ENCODE data around the gene KRTAP2-2. TPM values are rescaled to one million over a fixed set of nuclear protein-coding genes. Genes with fewer than 3 reads are reported as not detected.
"Not testable (repeated sequence)": the region's sequence is repeated elsewhere in the genome, so short reads cannot be mapped to it uniquely, and the experiment has no call there.

The KRTAP2-2 gene, protein sequence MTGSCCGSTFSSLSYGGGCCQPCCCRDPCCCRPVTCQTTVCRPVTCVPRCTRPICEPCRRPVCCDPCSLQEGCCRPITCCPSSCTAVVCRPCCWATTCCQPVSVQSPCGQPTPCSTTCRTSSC
- total RNA-seq, result not detected
- not detected for polyA plus RNA-seq (ENCODE audit: insufficient read depth in 1 of 8, insufficient read length in 8 of 8, low replicate concordance in 1 of 8)
- long read RNA-seq, donor 1, result 0 reads
- long read RNA-seq, donor 2, result 0 reads
- long read RNA-seq, donor 3, result 0 reads
- long read RNA-seq, donor 4, result 0 reads
- long read RNA-seq, donor 5, result 0 reads
- long read RNA-seq, donor 6, result 0 reads
- long read RNA-seq, donor 7, result 0 reads
- long read RNA-seq, donor 8, result 0 reads
- long read RNA-seq, donor 9, result 0 reads
- long read RNA-seq, donor 10, result 0 reads
- long read RNA-seq, donor 11, result 0 reads

DNA sequence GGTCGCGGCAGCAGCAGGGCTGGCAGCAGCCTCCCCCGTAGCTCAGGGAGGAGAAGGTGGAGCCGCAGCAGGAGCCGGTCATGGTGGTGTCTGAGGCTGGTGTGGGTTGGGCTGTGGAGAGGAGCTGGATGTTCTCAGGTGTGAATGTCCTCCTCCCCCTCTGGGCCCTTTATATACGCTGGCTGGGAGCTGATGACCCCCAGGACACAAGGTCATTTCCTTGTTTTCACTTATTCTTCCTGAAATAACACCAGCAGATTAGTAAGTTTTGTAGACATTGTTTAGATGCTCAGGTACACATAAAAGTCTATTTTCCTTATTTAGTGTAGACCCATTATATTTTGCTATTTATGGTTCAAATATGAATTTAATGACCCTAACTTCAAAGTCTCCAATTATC is at the start of gene KRTAP2-2:
KRTAP2-2 (minus strand) TSS at position 101 of the 400 bp plus-strand sequence; CDS start at position 82, 19 bp downstream.
- not testable (repeated sequence) for DNase-seq; H3K27ac ChIP-seq (ENCODE audit: low read length); H3K9me3 ChIP-seq (replicated peaks; ENCODE audit: control insufficient read depth, low read depth, low read length); H3K36me3 ChIP-seq (ENCODE audit: control insufficient read depth, insufficient read depth, low read length); H3K4me1 ChIP-seq (ENCODE audit: control insufficient read depth, insufficient read depth, low read length); H3K4me3 ChIP-seq (ENCODE audit: low read length); H3K27me3 ChIP-seq (ENCODE audit: control insufficient read depth, insufficient read depth, low read length)
- WGBS (ENCODE audit: insufficient coverage), result no CpG with 5 or more reads among the region's 6 CpGs

DNA sequence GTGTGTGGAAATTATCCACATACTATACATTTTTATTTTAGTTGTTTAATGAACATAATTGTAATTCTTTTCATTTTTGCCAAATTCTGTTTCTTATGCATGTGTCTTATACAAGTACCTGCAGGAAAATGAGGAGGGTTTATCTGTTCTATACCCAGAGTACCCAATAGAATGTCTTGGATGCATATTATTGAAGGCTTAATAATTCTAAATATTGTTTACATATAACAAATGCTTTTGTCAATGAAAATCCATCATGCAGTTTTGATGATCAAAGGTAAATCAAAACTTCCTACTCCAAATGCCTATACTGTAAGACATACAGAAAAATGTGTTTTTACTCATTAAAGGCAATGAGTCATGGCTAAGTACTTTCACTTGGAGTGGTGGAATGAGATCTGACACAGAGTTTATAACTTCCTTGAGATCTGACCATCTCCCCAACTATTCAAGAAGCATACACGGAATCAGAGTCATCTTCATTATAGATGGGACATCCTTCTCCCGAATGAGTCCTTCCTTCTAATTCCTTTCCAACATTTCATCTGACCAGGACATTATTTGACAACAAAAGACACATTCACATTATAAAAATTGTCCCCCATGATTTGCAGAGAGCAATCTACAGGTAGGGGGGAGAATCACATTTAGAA is 49.5 kb upstream of the KRTAP2-2 start:
- H3K27ac ChIP-seq (ENCODE audit: low read length); H3K36me3 ChIP-seq (ENCODE audit: control insufficient read depth, insufficient read depth, low read length); H3K9me3 ChIP-seq (replicated peaks; ENCODE audit: control insufficient read depth, low read depth, low read length); H3K27me3 ChIP-seq (ENCODE audit: control insufficient read depth, insufficient read depth, low read length); H3K4me1 ChIP-seq (ENCODE audit: control insufficient read depth, insufficient read depth, low read length); H3K4me3 ChIP-seq (ENCODE audit: low read length); DNase-seq: not testable (repeated sequence)
- no CpG with 5 or more reads among the region's 2 CpGs for WGBS (ENCODE audit: insufficient coverage)

DNA sequence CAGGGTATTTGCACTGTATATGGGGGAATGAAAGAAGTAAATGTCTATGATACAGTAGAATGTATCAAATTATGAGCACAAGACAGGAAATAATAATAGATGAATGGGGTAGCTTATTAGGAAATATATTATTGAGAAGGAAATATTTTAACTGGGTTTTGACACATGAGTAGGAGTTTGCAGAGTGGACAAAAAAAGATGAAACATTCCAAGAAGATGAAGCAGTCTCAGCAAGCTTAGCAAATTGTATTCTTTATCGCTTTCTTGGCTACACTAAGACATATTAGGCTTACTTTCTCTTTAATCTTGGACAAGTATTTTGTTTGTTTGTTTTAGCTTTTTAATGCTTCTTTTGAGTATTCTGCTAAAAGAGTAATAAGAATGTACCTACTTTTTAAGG is 48.9 kb upstream of the KRTAP2-2 start:
- Histone ChIP-seq H3K9me3 (replicated peaks; ENCODE audit: control insufficient read depth, low read depth, low read length) (no peaks in the 10 kb centered on the region), H3K27me3 (ENCODE audit: control insufficient read depth, insufficient read depth, low read length) (no peaks in the 10 kb centered on the region), H3K4me1 (ENCODE audit: control insufficient read depth, insufficient read depth, low read length) (no peaks in the 10 kb centered on the region), H3K36me3 (ENCODE audit: control insufficient read depth, insufficient read depth, low read length) (no peaks in the 10 kb centered on the region), H3K27ac (ENCODE audit: low read length) (no peak overlapping the region), H3K4me3 (ENCODE audit: low read length) (no peak overlapping the region)
- no peak for DNase-seq
- no CpG with 5 or more reads among the region's 1 CpG for WGBS (ENCODE audit: insufficient coverage)

DNA sequence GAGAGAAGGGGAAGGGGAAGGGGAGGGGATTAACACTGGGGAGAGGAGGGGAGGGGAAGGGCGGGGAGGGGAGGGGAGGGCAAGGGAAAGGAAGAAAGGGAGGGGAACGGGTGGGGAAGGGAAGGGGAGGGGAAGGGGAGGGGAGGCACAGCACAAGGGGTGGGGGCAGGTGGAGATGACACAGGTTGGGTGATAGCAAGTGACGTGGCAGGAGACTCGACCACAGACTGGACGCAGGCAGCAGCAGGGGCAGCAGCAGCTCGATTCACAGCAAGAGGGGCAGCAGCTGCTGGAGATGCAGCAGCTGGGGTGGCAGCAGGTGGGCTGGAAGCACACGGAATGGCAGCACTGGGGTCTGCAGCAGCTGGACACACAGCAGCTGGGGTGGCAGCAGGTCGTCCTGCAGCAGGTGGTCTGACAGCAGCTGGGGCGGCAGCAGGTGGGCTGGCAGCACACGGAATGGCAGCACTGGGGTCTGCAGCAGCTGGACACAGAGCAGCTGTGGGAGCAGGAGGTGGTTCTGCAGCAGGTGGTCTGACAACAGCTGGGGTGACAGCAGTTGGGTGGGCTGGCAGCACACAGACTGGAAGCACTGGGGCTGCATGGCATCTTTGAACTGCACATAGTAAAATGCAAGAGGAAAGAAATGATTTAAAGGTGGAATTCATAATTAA is 46.7 kb upstream of the KRTAP2-2 start, which contains the start of gene KRTAP4-16:
KRTAP4-16 (minus strand) TSS at position 624 of the 674 bp plus-strand sequence; CDS start at position 624, 0 bp downstream.
- DNase-seq, result no peak
- Histone ChIP-seq H3K36me3 (ENCODE audit: control insufficient read depth, insufficient read depth, low read length) (no peaks in the 10 kb centered on the region), H3K27me3 (ENCODE audit: control insufficient read depth, insufficient read depth, low read length) (no peaks in the 10 kb centered on the region), H3K4me1 (ENCODE audit: control insufficient read depth, insufficient read depth, low read length) (no peaks in the 10 kb centered on the region), H3K9me3 (replicated peaks; ENCODE audit: control insufficient read depth, low read depth, low read length) (no peaks in the 10 kb centered on the region), H3K27ac (ENCODE audit: low read length) (no peak within 1 kb of the TSS), H3K4me3 (ENCODE audit: low read length) (no peak within 1 kb of the TSS)
- 41% methylated on average over 9 of the region's 10 CpGs for WGBS (ENCODE audit: insufficient coverage)

DNA sequence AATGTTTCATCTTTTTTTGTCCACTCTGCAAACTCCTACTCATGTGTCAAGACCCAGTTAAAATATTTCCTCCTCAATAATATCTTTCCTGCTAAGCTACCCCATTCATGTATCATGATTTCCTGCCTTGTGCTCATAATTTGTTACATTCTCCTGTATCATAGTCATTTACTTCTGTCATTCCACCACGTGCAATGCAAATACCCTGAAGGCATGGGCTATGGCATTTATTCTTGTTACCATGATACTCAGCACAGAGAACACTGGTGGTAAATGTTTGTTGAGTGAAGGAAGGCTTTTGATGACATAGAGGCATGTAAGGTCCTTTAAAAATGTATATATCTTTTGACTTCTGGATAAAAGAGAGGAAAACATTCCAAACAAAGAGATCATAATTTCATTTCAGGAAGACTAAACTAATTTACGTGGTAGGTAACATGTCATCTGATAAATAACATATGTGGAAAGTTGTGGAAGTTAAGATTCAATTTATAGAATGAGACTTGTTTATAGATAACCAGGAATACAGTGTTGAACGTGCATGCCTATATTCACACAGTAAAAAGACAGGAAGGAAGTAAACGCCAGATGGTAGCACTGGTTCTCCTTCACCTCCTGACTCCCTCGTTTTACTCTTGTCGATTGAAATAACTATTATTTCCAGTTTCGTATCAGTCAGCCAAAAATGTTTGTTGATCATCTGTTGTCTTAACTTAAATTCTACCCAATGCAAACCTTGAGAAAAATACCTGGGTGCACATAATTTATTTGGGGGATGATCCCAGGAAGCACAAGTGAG is 44.9 kb upstream of the KRTAP2-2 start:
- H3K36me3 ChIP-seq (ENCODE audit: control insufficient read depth, insufficient read depth, low read length); H3K4me3 ChIP-seq (ENCODE audit: low read length); H3K4me1 ChIP-seq (ENCODE audit: control insufficient read depth, insufficient read depth, low read length); DNase-seq; H3K27me3 ChIP-seq (ENCODE audit: control insufficient read depth, insufficient read depth, low read length); H3K27ac ChIP-seq (ENCODE audit: low read length); H3K9me3 ChIP-seq (replicated peaks; ENCODE audit: control insufficient read depth, low read depth, low read length): not testable (repeated sequence)
- no CpG with 5 or more reads among the region's 7 CpGs for WGBS (ENCODE audit: insufficient coverage)

DNA sequence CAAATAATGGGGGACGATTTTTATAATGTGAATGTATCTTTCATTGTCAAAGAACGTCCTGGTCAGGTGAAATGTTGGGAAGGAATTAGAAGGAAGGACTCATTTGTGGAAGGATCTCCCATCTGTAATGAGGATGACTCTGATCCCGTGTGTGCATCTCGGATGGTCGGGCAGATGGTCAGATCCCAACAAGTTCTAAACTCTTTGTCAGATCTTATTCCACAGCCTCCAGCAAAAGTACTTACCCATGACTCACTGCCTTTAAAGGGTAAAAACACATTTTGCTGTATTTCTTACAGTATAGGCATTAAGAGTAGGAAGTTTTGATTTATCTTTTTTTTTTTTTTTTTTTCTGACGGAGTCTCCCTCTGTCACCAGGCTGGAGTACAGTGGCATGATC is 43.5 kb upstream of the KRTAP2-2 start:
- no peak for DNase-seq
- H3K4me1 ChIP-seq (ENCODE audit: control insufficient read depth, insufficient read depth, low read length), result no peaks in the 10 kb centered on the region
- H3K4me3 ChIP-seq (ENCODE audit: low read length), result no peak overlapping the region
- H3K27me3 ChIP-seq (ENCODE audit: control insufficient read depth, insufficient read depth, low read length), result no peaks in the 10 kb centered on the region
- no peaks in the 10 kb centered on the region for H3K36me3 ChIP-seq (ENCODE audit: control insufficient read depth, insufficient read depth, low read length)
- H3K9me3 ChIP-seq (replicated peaks; ENCODE audit: control insufficient read depth, low read depth, low read length), result no peaks in the 10 kb centered on the region
- no CpG with 5 or more reads among the region's 6 CpGs for WGBS (ENCODE audit: insufficient coverage)
- no peak overlapping the region for H3K27ac ChIP-seq (ENCODE audit: low read length)

DNA sequence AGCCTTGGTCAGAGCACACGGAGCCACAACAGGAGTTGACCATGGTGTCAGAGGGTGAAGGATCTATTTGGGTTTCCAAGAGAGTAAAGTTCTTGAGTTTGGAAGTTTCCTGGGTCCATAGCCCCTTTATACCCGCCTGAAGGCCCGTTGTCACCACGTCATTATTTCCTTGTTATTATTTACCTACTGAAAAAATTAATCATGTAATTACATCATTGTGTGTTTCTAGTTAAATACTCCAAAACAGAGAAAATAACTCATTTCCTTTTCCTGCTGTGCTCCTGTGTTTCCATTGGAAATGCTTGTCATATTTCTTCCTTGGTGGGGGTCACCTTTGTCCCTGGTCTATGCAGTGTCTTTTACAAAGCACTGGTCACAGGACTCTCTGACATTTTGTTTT is 43.0 kb upstream of the KRTAP2-2 start, which contains the start of gene KRTAP4-8:
KRTAP4-8 (minus strand) TSS at position 101 of the 400 bp plus-strand sequence; CDS start at position 43, 58 bp downstream.
- Histone ChIP-seq H3K9me3 (replicated peaks; ENCODE audit: control insufficient read depth, low read depth, low read length) (no peaks in the 10 kb centered on the region), H3K27ac (ENCODE audit: low read length) (no peak within 1 kb of the TSS), H3K36me3 (ENCODE audit: control insufficient read depth, insufficient read depth, low read length) (no peaks in the 10 kb centered on the region), H3K27me3 (ENCODE audit: control insufficient read depth, insufficient read depth, low read length) (no peaks in the 10 kb centered on the region), H3K4me1 (ENCODE audit: control insufficient read depth, insufficient read depth, low read length) (no peaks in the 10 kb centered on the region), H3K4me3 (ENCODE audit: low read length) (no peak within 1 kb of the TSS)
- DNase-seq, result no peak
- 50% methylated on average over 1 of the region's 4 CpGs for WGBS (ENCODE audit: insufficient coverage)

DNA sequence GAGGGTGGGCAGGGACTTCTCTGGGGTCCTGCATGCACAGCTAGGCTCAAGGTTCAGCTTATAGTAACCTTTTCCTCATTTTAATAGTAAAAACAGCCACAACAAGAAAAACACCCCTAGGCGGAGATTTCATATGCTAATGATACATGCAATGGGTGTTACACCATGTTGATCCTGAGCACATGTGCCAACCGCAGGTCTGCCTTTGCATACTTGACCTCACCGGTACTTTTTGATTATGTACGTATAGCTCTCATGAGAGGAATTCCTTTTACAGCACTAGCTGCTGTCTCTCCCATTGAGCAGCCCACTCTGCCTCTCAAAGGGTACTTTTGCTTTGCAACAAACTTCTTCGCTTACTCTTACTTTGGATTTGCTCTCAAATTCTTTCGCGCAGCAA is 41.0 kb upstream of the KRTAP2-2 start:
- no peaks in the 10 kb centered on the region for H3K27me3 ChIP-seq (ENCODE audit: control insufficient read depth, insufficient read depth, low read length)
- H3K9me3 ChIP-seq (replicated peaks; ENCODE audit: control insufficient read depth, low read depth, low read length), result no peaks in the 10 kb centered on the region
- no peak overlapping the region for H3K27ac ChIP-seq (ENCODE audit: low read length)
- no peaks in the 10 kb centered on the region for H3K4me1 ChIP-seq (ENCODE audit: control insufficient read depth, insufficient read depth, low read length)
- 86% methylated on average over 5 of the region's 7 CpGs for WGBS (ENCODE audit: insufficient coverage)
- H3K4me3 ChIP-seq (ENCODE audit: low read length), result no peak overlapping the region
- H3K36me3 ChIP-seq (ENCODE audit: control insufficient read depth, insufficient read depth, low read length), result no peaks in the 10 kb centered on the region
- DNase-seq, result no peak

DNA sequence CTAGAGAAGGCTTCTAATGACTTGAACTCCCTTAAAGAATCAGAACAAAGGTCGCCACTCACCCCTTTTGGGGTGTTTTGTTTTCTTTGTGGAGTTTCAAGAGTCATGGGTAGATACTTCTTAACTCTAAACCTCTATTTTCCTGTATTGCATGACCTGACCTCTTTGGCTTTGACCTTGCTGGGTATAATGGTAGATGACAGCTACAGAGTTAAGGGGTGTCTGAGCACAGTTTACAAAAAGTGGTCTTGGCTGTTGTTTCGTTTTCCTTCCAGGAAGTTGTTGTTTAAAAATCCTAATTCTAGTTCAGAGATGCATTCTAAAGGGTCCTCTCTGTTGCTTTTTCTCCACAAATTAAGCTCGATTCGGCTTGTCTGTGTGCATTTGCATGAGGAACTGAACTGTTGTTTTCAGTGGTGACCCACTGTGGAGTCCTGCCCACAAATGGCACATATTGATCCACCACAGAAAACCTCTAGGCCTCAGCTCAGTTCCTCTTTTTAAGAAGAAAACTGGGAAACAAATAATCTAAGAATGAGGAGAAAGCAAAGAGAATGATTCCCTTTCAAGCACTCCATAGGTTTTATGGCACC is 33.8 kb upstream of the KRTAP2-2 start:
- H3K36me3 ChIP-seq (ENCODE audit: control insufficient read depth, insufficient read depth, low read length); H3K27me3 ChIP-seq (ENCODE audit: control insufficient read depth, insufficient read depth, low read length); H3K4me1 ChIP-seq (ENCODE audit: control insufficient read depth, insufficient read depth, low read length); H3K9me3 ChIP-seq (replicated peaks; ENCODE audit: control insufficient read depth, low read depth, low read length); DNase-seq; H3K4me3 ChIP-seq (ENCODE audit: low read length); H3K27ac ChIP-seq (ENCODE audit: low read length): not testable (repeated sequence)
- no CpG with 5 or more reads among the region's 4 CpGs for WGBS (ENCODE audit: insufficient coverage)
